K562 (cell line): ENCODE results near the gene COL20A1. TPM values are rescaled to one million over a fixed set of nuclear protein-coding genes. Genes with fewer than 3 reads are reported as not detected.

Source experiments
- ATAC-seq: fragments of 200-7000 bp; cut with Tn5 transposase; 3 replicates; pipeline ENCODE4 v1.9.1; 2020; ENCODE audit warnings: moderate library complexity
- BruUV-seq: library from RNA; stranded (reverse); fragments of 400-500 nt; replicated peaks from 2 replicates; lab custom pipeline; 2021; lab: Mats Ljungman, UMichigan
- CTCF ChIA-PET: fragments of 300-600 bp; formaldehyde crosslinking; extraction: SDS; loops from one replicate; lab custom pipeline; 2021; ENCODE audit warnings: low intra/inter-chr PET ratio; lab: Yijun Ruan, JAX
- POLR2A ChIA-PET: fragments of 300-600, 350-650 bp; sonication (Branson Sonifier 250); formaldehyde crosslinking; extraction: SDS; loops from one replicate; lab custom pipeline; 2021; ENCODE audit warnings: antibody characterized with exemption, inconsistent platforms; lab: Yijun Ruan, JAX
- DNase-seq, 4 experiments: peaks; one replicate each; pipeline versions ENCODE4 v3.0.0 to v3.0.0-alpha.2; 2011 to 2018; ENCODE audit warnings: low spot score in 3 of 4, mixed read lengths in 3 of 4; ENCODE audit errors: extremely low read depth in 1 of 4
- FAIRE-seq: peaks from 2 replicates; lab custom pipeline; 2011; peaks lifted over from hg19 to GRCh38; lab: Jason Lieb, UNC
- H2AFZ ChIP-seq: 2 replicates; pipeline ENCODE4 v1.6.0; 2011; ENCODE audit warnings: low read depth, low read length, control low read depth, inconsistent platforms
- H3K27ac ChIP-seq: fragments of 200-600 bp; 3 replicates; pipeline ENCODE4 v1.8.0; 2011; ENCODE audit warnings: low read depth, mild to moderate bottlenecking, control low read depth, inconsistent platforms, low read length, moderate library complexity, mixed read lengths; ENCODE audit errors: extremely low read depth
- H3K27me3 ChIP-seq, 2 experiments: fragments of 300-600 bp in 1 of 2; 2 replicates in 1 of 2; 3 replicates in 1 of 2; pipeline versions ENCODE4 v1.6.0 to v1.8.0; 2011; ENCODE audit warnings: inconsistent platforms in 2 of 2, low read length in 2 of 2, mild to moderate bottlenecking in 1 of 2, mixed read lengths in 1 of 2, moderate library complexity in 1 of 2; ENCODE audit not compliant: control insufficient read depth in 2 of 2, insufficient read depth in 2 of 2
- H3K36me3 ChIP-seq: fragments of 300-600 bp; 3 replicates; pipeline ENCODE4 v1.8.0; 2011; ENCODE audit warnings: mild to moderate bottlenecking, low read length, inconsistent platforms; ENCODE audit not compliant: control insufficient read depth, insufficient read depth
- H3K4me1 ChIP-seq, 2 experiments: fragments of 200-600 bp in 1 of 2; replicated peaks in 1 of 2; 2 replicates in 1 of 2; 3 replicates in 1 of 2; pipeline versions ENCODE4 v1.5.1 to v1.8.0; 2011; ENCODE audit warnings: inconsistent platforms in 2 of 2, low read length in 2 of 2, mild to moderate bottlenecking in 1 of 2, mixed read lengths in 1 of 2, moderate library complexity in 1 of 2; ENCODE audit not compliant: control insufficient read depth in 2 of 2, insufficient read depth in 2 of 2
- H3K4me2 ChIP-seq: 2 replicates; pipeline ENCODE4 v1.6.1; 2011; ENCODE audit warnings: low read length, control low read depth, inconsistent platforms, mixed read lengths; ENCODE audit not compliant: insufficient read depth
- H3K4me3 ChIP-seq: fragments of 200-600 bp; sonication (generic), shearing (Covaris generic); 2 replicates; pipeline ENCODE4 v1.5.1; 2016; ENCODE audit warnings: control low read depth, inconsistent platforms
- H3K79me2 ChIP-seq: fragments of 200-600 bp; 3 replicates; pipeline ENCODE4 v1.8.0; 2011; ENCODE audit warnings: low read length, inconsistent platforms; ENCODE audit not compliant: control insufficient read depth, insufficient read depth
- H3K9ac ChIP-seq, 2 experiments: 2 replicates each; pipeline versions ENCODE4 v1.6.0 to v1.6.1; 2011; ENCODE audit warnings: low read depth in 2 of 2, low read length in 2 of 2, control low read depth in 1 of 2, inconsistent platforms in 1 of 2, mild to moderate bottlenecking in 1 of 2, mixed read lengths in 1 of 2; ENCODE audit not compliant: insufficient read depth in 1 of 2
- H3K9me1 ChIP-seq: one replicate; pipeline ENCODE4 v1.6.0; 2011; ENCODE audit warnings: inconsistent platforms, mild to moderate bottlenecking, low read length, moderate library complexity; ENCODE audit not compliant: control insufficient read depth, insufficient read depth
- H3K9me3 ChIP-seq: replicated peaks from 2 replicates; pipeline ENCODE4 v1.5.1; 2011; ENCODE audit warnings: low read depth, low read length, inconsistent platforms; ENCODE audit not compliant: control insufficient read depth, insufficient read depth
- H4K20me1 ChIP-seq: replicated peaks from 2 replicates; pipeline ENCODE4 v1.6.1; 2011; ENCODE audit warnings: low read length, inconsistent platforms, mixed read lengths; ENCODE audit not compliant: control insufficient read depth, insufficient read depth
- ILF3 ChIP-seq: fragments of 450-650 bp; IDR thresholded peaks from 2 replicates; pipeline ENCODE4 v1.6.1; 2018; ENCODE audit warnings: antibody characterized with exemption, mild to moderate bottlenecking, moderate library complexity, borderline replicate concordance
- STAT5B ChIP-seq: fragments of 250-450 bp; sonication (Bioruptor Pico); IDR thresholded peaks from 2 replicates; pipeline ENCODE4 v1.8.0; 2021; ENCODE audit warnings: mild to moderate bottlenecking, inconsistent platforms
- TGIF2 ChIP-seq: sonication (generic); formaldehyde crosslinking; IDR thresholded peaks from 2 replicates; pipeline ENCODE4 v1.8.1; 2022; ENCODE audit warnings: mild to moderate bottlenecking, missing genetic modification reagents, moderate library complexity
- ZMIZ1 ChIP-seq, 2 experiments: fragments of 150-350 bp in 1 of 2; IDR thresholded peaks; 2 replicates each; pipeline ENCODE4 v1.6.1; 2012 to 2016; ENCODE audit warnings: low read depth in 2 of 2, low read length in 2 of 2, mild to moderate bottlenecking in 1 of 2, moderate library complexity in 1 of 2
- ZNF263 ChIP-seq: sonication (generic); formaldehyde crosslinking; IDR thresholded peaks from 2 replicates; pipeline ENCODE4 v1.8.0; 2022; ENCODE audit warnings: mild to moderate bottlenecking, missing genetic modification reagents, borderline replicate concordance
- ZNF609 ChIP-seq: sonication (generic); formaldehyde crosslinking; IDR thresholded peaks from 2 replicates; pipeline ENCODE4 v1.8.1; 2023; ENCODE audit warnings: missing genetic modification reagents, mild to moderate bottlenecking, borderline replicate concordance
- WGBS: fragments of 100-300 bp; shearing (Covaris generic); methylation state at CpG from one replicate; pipeline ENCODE4 v1.1.6; 2016; ENCODE audit warnings: low coverage, mixed read lengths; ENCODE audit not compliant: insufficient coverage; ENCODE audit errors: missing lambda C conversion rate; 5-methylcytosine and 5-hydroxymethylcytosine counted together
- in situ Hi-C: fragments of 300-500 bp; cut with MboI; formaldehyde crosslinking; loops from 4 replicates; pipeline ENCODE4 v1.15.0; 2018; ENCODE audit warnings: inconsistent platforms, mixed read lengths
- intact Hi-C: fragments of 100-400 bp; cut with micrococcal nuclease; formaldehyde crosslinking; loops from 2 replicates; pipeline ENCODE4 v1.14.2; 2022
- polyA plus RNA-seq, 8 experiments: library from polyadenylated mRNA; depleted of rRNA in 4 of 8; stranded (reverse) in 5 of 8; unstranded in 3 of 8; fragments of >200 nt; fragmentation: Nextera tagmentation in 2 of 8; fragmentation: Illumina TruSeq in 1 of 8; extraction: Ambion mirVana in 2 of 8; extraction: Trizol in 1 of 8; gene quantifications; 2 replicates each; pipeline versions ENCODE4 v1.2.1 to v1.2.3, GENCODE V29; 2011 to 2014; ENCODE audit warnings: inconsistent platforms in 1 of 8, missing spikeins in 1 of 8
- total RNA-seq, 7 experiments: library from RNA; depleted of rRNA in 6 of 7; stranded (reverse); fragments of >200 nt in 6 of 7; fragmentation: Illumina TruSeq in 2 of 7; extraction: Trizol in 2 of 7; gene quantifications; 2 replicates each; pipeline versions ENCODE4 v1.2.1 to v1.2.3, GENCODE V29; 2011 to 2021; ENCODE audit warnings: low replicate concordance in 1 of 7

Gene COL20A1
- total and polyA plus RNA-seq, 9 of the 15 experiments (the other 6 are each of a cell fraction or from before 2014, with no cell fraction given) = not detected

DNA sequence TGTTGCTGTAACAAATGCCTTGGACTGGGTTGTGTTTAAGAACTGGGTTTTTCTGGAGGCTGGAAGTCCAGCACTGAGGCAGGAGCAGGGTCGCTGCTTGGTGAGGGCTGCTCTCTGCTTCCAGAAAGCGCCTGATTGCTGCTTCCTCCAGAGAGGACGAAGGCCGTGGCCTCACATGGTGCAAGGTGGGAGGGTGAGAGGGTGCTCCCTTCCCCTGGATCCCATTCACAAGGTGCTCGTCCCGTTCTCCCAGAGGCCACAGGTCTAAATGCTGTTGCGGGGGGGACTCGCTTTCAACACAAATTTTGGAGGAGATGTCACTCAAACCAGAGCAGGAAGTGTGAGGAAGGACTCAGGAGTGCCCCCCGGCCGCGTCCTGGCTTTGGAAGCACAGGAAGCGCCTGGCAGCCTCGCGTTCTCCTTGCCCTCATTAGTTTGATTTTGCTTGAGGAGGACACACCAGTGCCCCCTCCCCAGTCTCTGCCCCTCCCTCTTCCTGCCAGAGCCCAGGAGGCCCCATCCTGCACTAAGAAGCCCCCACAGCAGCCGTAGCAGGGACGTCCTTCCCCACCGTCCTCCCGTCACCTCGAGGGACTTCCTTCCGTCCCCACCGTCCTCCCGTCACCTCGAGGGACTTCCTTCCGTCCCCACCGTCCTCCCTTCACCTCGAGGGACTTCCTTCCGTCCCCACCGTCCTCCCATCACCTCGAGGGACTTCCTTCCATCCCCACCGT, 31.0 kb upstream of the COL20A1 start:
- CTCF ChIA-PET = no interaction called here
- TF ChIP-seq ZNF263 (CRISPR knock-in tag) = peak; percentile 56; the same call in 1 of the 2 replicates
- TF ChIP-seq STAT5B (CRISPR knock-in tag) = no peak
- TF ChIP-seq ZMIZ1 (IDR thresholded peaks at IDR 0.05; ENCODE audit: low read depth in 2 of 2, low read length in 2 of 2) = no peak
- TF ChIP-seq ILF3 = no peak
- TF ChIP-seq ZNF609 = no peak
- no peak for TF ChIP-seq TGIF2 (CRISPR knock-in tag)

More for the DNA sequence above, 31.0 kb upstream of the COL20A1 start:
- DNase-seq (no peak), ATAC-seq (no peak), FAIRE-seq (no peak)
- in situ Hi-C loops (no loop called here), intact Hi-C loops (no loop called here)
- Histone ChIP-seq H3K9ac (peak overlapping the region in 1 of 2 experiments; percentile 35; a peak in 1 of 4 replicates), H3K4me2 (no peak overlapping the region), H4K20me1 (0 out of 2 replicates have a peak, but pooled peaks cover 11% of the 10 kb centered on the region), H3K79me2 (no peaks in the 10 kb centered on the region), H3K9me1 (no peaks in the 10 kb centered on the region), H3K4me3 (no peak overlapping the region), H3K9me3 (no peaks in the 10 kb centered on the region), H3K36me3 (no peaks in the 10 kb centered on the region), H3K27me3 (peaks cover 27 to 65% of the 10 kb centered on the region in 2 experiments; a peak in 4 of 5 replicates), H3K4me1 (peaks cover 11 to 21% of the 10 kb centered on the region in 2 experiments), H2AFZ (no peak overlapping the region), H3K27ac (no peak overlapping the region)
- POLR2A ChIA-PET = no interaction called here
- WGBS = 13% methylated on average over 28 of the region's 30 CpGs
- no TSS peak for BruUV-seq
